GM13977 (cell line): ENCODE measurements around the gene RAB2B.

Source experiments
- DNase-seq: peaks from one replicate; pipeline ENCODE4 v3.0.0; 2012; ENCODE audit warnings: low spot score
- CTCF ChIP-seq: IDR thresholded peaks from 2 replicates; pipeline ENCODE4 v1.5.1; 2012; ENCODE audit warnings: mild to moderate bottlenecking, control low read depth; ENCODE audit not compliant: insufficient read depth; ENCODE audit errors: extremely low read depth, missing control alignments
- in situ Hi-C: fragments of 300-500 bp; cut with MboI; formaldehyde crosslinking; loops from one replicate; pipeline ENCODE4 v1.12.0; 2022; ENCODE audit warnings: low sequenced_read_pairs, low pct_unique_long_range_greater_than_20kb, mixed read lengths, inconsistent platforms; ENCODE audit not compliant: unreplicated experiment

RAB2B gene

GRCh38 chr14:21428930-21429329 lies 47.8 kb downstream of the RAB2B start:
- no peak for DNase-seq
- in situ Hi-C loops = no loop called here
- TF ChIP-seq CTCF = no peak

GRCh38 chr14:21426692-21427091 lies 50.1 kb downstream of the RAB2B start:
- TF ChIP-seq CTCF = no peak
- in situ Hi-C loops = no loop called here
- no peak for DNase-seq

GRCh38 chr14:21419528-21419927 lies 57.2 kb downstream of the RAB2B start:
- TF ChIP-seq CTCF = no peak
- in situ Hi-C loops = no loop called here
- DNase-seq = no peak

GRCh38 chr14:21415329-21415728 lies 61.4 kb downstream of the RAB2B start:
- no peak for DNase-seq
- TF ChIP-seq CTCF = no peak
- in situ Hi-C loops = no loop called here

- peak; percentile 57 for DNase-seq
These were observed 62.6 kb downstream of the RAB2B start for GRCh38 chr14:21414137-21414631.

More at GRCh38 chr14:21414137-21414631, 62.6 kb downstream of the RAB2B start:
- no peak for TF ChIP-seq CTCF
- in situ Hi-C loops = no loop called here
